GM23338 (cell line): ENCODE measurements around the gene TMEM132D.

Experiments used
- CREB1 ChIP-seq: fragments of 250-450 bp; sonication (Bioruptor Pico); IDR thresholded peaks from 2 replicates; pipeline ENCODE4 v1.5.0; 2020; ENCODE audit warnings: low read depth, mild to moderate bottlenecking, moderate library complexity
- EZH2 ChIP-seq: fragments of 200-600 bp; sonication (generic); IDR thresholded peaks from one replicate; pipeline ENCODE4 v1.8.0; 2017; ENCODE audit warnings: antibody characterized with exemption, mild to moderate bottlenecking, low read depth; ENCODE audit not compliant: unreplicated experiment
- EZH2phosphoT487 ChIP-seq: fragments of 200-600 bp; sonication (generic); IDR thresholded peaks from one replicate; pipeline ENCODE4 v1.8.1; 2018; ENCODE audit warnings: antibody characterized with exemption; ENCODE audit not compliant: unreplicated experiment
- JUNB ChIP-seq: IDR thresholded peaks from one replicate; pipeline ENCODE4 v1.6.1; 2016; ENCODE audit warnings: antibody characterized with exemption; ENCODE audit not compliant: unreplicated experiment
- POLR2AphosphoS5 ChIP-seq: IDR thresholded peaks from 2 replicates; pipeline ENCODE4 v1.6.1; 2016; ENCODE audit warnings: antibody characterized with exemption, low read depth
- ZNF114 ChIP-seq: fragments of 250-450 bp; sonication (Bioruptor Pico); IDR thresholded peaks from 2 replicates; pipeline ENCODE4 v1.5.0; 2020; ENCODE audit warnings: mild to moderate bottlenecking, moderate library complexity
- ZNF331 ChIP-seq: fragments of 250-450 bp; sonication (Bioruptor Pico); IDR thresholded peaks from 2 replicates; pipeline ENCODE4 v1.5.0; 2020; ENCODE audit warnings: low read depth, mild to moderate bottlenecking, moderate library complexity
- TF ChIP-seq, protein P1 (sequence below), 2 experiments: fragments of 200-600 bp in 1 of 2; sonication (generic) in 1 of 2; conservative IDR thresholded peaks; 2 replicates each; pipeline versions ENCODE4 v1.5.1 to v1.6.1; 2016 to 2017; ENCODE audit warnings: antibody characterized with exemption in 2 of 2, low read depth in 2 of 2, mild to moderate bottlenecking in 2 of 2, moderate library complexity in 1 of 2
- TF ChIP-seq, protein P2 (sequence below): IDR thresholded peaks from one replicate; pipeline ENCODE4 v1.6.1; 2018; ENCODE audit warnings: antibody characterized with exemption; ENCODE audit not compliant: unreplicated experiment
- TF ChIP-seq, protein P3 (sequence below): fragments of 250-450 bp; sonication (Bioruptor Pico); IDR thresholded peaks from 2 replicates; pipeline ENCODE4 v1.5.0; 2020; ENCODE audit warnings: mild to moderate bottlenecking, moderate library complexity

DNA sequence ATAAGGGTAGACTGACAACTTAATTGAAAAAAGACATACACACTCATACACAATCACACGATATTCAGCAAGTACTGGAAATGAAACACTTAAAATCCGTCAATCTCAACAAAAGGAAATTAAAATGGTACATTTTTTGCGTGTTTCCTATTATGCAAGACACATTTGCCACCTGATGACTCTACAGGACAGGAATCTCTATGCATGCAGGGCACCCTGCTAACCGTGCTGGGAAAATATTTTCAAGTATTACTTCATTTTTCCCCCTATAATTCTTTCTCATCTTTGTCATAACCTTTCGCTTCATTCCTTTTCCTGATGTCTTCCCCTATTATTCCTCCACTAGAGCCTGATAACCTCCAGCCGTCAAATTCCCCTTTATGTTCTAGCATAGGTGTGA lies 150.2 kb downstream of the TMEM132D start:
- no peak for TF ChIP-seq JUNB
- TF ChIP-seq, protein P1, sequence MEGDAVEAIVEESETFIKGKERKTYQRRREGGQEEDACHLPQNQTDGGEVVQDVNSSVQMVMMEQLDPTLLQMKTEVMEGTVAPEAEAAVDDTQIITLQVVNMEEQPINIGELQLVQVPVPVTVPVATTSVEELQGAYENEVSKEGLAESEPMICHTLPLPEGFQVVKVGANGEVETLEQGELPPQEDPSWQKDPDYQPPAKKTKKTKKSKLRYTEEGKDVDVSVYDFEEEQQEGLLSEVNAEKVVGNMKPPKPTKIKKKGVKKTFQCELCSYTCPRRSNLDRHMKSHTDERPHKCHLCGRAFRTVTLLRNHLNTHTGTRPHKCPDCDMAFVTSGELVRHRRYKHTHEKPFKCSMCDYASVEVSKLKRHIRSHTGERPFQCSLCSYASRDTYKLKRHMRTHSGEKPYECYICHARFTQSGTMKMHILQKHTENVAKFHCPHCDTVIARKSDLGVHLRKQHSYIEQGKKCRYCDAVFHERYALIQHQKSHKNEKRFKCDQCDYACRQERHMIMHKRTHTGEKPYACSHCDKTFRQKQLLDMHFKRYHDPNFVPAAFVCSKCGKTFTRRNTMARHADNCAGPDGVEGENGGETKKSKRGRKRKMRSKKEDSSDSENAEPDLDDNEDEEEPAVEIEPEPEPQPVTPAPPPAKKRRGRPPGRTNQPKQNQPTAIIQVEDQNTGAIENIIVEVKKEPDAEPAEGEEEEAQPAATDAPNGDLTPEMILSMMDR (conservative IDR thresholded peaks at IDR 0.05; ENCODE audit: low read depth in 2 of 2), result no peak
- TF ChIP-seq POLR2AphosphoS5, result no peak
- no peak for TF ChIP-seq CREB1 (CRISPR knock-in tag)
- TF ChIP-seq, protein P2, sequence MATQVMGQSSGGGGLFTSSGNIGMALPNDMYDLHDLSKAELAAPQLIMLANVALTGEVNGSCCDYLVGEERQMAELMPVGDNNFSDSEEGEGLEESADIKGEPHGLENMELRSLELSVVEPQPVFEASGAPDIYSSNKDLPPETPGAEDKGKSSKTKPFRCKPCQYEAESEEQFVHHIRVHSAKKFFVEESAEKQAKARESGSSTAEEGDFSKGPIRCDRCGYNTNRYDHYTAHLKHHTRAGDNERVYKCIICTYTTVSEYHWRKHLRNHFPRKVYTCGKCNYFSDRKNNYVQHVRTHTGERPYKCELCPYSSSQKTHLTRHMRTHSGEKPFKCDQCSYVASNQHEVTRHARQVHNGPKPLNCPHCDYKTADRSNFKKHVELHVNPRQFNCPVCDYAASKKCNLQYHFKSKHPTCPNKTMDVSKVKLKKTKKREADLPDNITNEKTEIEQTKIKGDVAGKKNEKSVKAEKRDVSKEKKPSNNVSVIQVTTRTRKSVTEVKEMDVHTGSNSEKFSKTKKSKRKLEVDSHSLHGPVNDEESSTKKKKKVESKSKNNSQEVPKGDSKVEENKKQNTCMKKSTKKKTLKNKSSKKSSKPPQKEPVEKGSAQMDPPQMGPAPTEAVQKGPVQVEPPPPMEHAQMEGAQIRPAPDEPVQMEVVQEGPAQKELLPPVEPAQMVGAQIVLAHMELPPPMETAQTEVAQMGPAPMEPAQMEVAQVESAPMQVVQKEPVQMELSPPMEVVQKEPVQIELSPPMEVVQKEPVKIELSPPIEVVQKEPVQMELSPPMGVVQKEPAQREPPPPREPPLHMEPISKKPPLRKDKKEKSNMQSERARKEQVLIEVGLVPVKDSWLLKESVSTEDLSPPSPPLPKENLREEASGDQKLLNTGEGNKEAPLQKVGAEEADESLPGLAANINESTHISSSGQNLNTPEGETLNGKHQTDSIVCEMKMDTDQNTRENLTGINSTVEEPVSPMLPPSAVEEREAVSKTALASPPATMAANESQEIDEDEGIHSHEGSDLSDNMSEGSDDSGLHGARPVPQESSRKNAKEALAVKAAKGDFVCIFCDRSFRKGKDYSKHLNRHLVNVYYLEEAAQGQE, result no peak
- no peak for TF ChIP-seq EZH2
- no peak for TF ChIP-seq ZNF331 (CRISPR knock-in tag)
- no peak for TF ChIP-seq ZNF114 (CRISPR knock-in tag)
- TF ChIP-seq, protein P3, sequence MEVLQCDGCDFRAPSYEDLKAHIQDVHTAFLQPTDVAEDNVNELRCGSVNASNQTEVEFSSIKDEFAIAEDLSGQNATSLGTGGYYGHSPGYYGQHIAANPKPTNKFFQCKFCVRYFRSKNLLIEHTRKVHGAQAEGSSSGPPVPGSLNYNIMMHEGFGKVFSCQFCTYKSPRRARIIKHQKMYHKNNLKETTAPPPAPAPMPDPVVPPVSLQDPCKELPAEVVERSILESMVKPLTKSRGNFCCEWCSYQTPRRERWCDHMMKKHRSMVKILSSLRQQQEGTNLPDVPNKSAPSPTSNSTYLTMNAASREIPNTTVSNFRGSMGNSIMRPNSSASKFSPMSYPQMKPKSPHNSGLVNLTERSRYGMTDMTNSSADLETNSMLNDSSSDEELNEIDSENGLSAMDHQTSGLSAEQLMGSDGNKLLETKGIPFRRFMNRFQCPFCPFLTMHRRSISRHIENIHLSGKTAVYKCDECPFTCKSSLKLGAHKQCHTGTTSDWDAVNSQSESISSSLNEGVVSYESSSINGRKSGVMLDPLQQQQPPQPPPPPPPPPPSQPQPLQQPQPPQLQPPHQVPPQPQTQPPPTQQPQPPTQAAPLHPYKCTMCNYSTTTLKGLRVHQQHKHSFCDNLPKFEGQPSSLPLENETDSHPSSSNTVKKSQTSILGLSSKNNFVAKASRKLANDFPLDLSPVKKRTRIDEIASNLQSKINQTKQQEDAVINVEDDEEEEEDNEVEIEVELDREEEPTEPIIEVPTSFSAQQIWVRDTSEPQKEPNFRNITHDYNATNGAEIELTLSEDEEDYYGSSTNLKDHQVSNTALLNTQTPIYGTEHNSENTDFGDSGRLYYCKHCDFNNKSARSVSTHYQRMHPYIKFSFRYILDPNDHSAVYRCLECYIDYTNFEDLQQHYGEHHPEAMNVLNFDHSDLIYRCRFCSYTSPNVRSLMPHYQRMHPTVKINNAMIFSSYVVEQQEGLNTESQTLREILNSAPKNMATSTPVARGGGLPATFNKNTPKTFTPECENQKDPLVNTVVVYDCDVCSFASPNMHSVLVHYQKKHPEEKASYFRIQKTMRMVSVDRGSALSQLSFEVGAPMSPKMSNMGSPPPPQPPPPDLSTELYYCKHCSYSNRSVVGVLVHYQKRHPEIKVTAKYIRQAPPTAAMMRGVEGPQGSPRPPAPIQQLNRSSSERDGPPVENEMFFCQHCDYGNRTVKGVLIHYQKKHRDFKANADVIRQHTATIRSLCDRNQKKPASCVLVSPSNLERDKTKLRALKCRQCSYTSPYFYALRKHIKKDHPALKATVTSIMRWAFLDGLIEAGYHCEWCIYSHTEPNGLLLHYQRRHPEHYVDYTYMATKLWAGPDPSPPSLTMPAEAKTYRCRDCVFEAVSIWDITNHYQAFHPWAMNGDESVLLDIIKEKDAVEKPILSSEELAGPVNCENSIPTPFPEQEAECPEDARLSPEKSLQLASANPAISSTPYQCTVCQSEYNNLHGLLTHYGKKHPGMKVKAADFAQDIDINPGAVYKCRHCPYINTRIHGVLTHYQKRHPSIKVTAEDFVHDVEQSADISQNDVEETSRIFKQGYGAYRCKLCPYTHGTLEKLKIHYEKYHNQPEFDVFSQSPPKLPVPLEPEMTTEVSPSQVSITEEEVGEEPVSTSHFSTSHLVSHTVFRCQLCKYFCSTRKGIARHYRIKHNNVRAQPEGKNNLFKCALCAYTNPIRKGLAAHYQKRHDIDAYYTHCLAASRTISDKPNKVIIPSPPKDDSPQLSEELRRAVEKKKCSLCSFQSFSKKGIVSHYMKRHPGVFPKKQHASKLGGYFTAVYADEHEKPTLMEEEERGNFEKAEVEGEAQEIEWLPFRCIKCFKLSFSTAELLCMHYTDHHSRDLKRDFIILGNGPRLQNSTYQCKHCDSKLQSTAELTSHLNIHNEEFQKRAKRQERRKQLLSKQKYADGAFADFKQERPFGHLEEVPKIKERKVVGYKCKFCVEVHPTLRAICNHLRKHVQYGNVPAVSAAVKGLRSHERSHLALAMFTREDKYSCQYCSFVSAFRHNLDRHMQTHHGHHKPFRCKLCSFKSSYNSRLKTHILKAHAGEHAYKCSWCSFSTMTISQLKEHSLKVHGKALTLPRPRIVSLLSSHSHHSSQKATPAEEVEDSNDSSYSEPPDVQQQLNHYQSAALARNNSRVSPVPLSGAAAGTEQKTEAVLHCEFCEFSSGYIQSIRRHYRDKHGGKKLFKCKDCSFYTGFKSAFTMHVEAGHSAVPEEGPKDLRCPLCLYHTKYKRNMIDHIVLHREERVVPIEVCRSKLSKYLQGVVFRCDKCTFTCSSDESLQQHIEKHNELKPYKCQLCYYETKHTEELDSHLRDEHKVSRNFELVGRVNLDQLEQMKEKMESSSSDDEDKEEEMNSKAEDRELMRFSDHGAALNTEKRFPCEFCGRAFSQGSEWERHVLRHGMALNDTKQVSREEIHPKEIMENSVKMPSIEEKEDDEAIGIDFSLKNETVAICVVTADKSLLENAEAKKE (CRISPR knock-in tag), result no peak
- TF ChIP-seq EZH2phosphoT487, result no peak
